ENCODE data around the gene TNFRSF13B.

GRCh38 chr17:16915752-16916556 lies 56.0 kb downstream of the TNFRSF13B start:
- peak; percentile 77 for TF ChIP-seq CTCF (IDR thresholded peaks at IDR 0.05)
- no peak for TF ChIP-seq ZFX (IDR thresholded peaks at IDR 0.05; ENCODE audit: borderline replicate concordance)

Measured in 22Rv1 (cell line).